C4-2B (cell line): ENCODE results near the gene GPR158.

Source experiments
- CTCF ChIP-seq: fragments of 450-650 bp; conservative IDR thresholded peaks from 2 replicates; pipeline ENCODE4 v1.5.1; 2017; ENCODE audit warnings: mild to moderate bottlenecking
- ZFX ChIP-seq: fragments of 450-650 bp; IDR thresholded peaks from 2 replicates; pipeline ENCODE4 v1.6.1; 2017

- TF ChIP-seq CTCF (no peak), ZFX (no peak)
Observed at GRCh38 chr10:25575343-25575742, 400.5 kb downstream of the GPR158 start.
